Left renal pelvis (tissue), 4 donors: ENCODE data around the gene ENTPD2. TPM values are rescaled to one million over a fixed set of nuclear protein-coding genes. Genes with fewer than 3 reads are reported as not detected.

Experiments used
- DNase-seq, 4 donors: peaks; one replicate each; pipeline ENCODE4 v3.0.0-alpha.2; 2013; ENCODE audit warnings: low read depth in 4 of 4, low spot score in 3 of 4
- polyA plus RNA-seq, 4 donors: library from polyadenylated mRNA; unstranded; fragments of 120-200 nt; gene quantifications; one replicate each; pipeline ENCODE4 v1.2.1, GENCODE V29; 2013; ENCODE audit not compliant: insufficient read length in 4 of 4

The ENTPD2 gene
- polyA plus RNA-seq, 4 donors, result 3.2 to 7.5 (median 5.8) TPM

GRCh38 chr9:137080260-137081122 is 26.6 kb upstream of the ENTPD2 start:
- no peak for DNase-seq

- DNase-seq, result no peak
Observed at GRCh38 chr9:137079401-137079787, 25.5 kb upstream of the ENTPD2 start.

GRCh38 chr9:137078701-137079400 is 25.0 kb upstream of the ENTPD2 start:
- DNase-seq, result no peak

- DNase-seq, result no peak
Observed at GRCh38 chr9:137077758-137078693, 24.2 kb upstream of the ENTPD2 start.

GRCh38 chr9:137077010-137077747 is 23.3 kb upstream of the ENTPD2 start, which contains the start of gene UAP1L1:
Gene UAP1L1, plus strand, starts transcription at chr9:137077517. Its CDS starts 16 bp downstream, at chr9:137077533.
- no peak for DNase-seq

- no peak for DNase-seq
Observed at GRCh38 chr9:137076636-137077009, 22.8 kb upstream of the ENTPD2 start.

- no peak for DNase-seq
Observed at GRCh38 chr9:137075275-137075775, 21.5 kb upstream of the ENTPD2 start.

- DNase-seq, result no peak
Observed at GRCh38 chr9:137074657-137075274, 20.9 kb upstream of the ENTPD2 start.

- DNase-seq, result no peak
Observed at GRCh38 chr9:137073992-137074399, 20.1 kb upstream of the ENTPD2 start.

GRCh38 chr9:137071282-137071681 is 17.4 kb upstream of the ENTPD2 start:
- DNase-seq, result no peak

GRCh38 chr9:137070906-137071275 is 17.0 kb upstream of the ENTPD2 start:
- no peak for DNase-seq

- DNase-seq, result peak in 3 of 4 donors; percentile 72 to 79 (median 74)
Observed at GRCh38 chr9:137070201-137070905, 16.5 kb upstream of the ENTPD2 start, which contains the start of gene SAPCD2. Gene SAPCD2, minus strand, starts transcription at chr9:137070557. Its CDS starts 97 bp downstream, at chr9:137070460.

- DNase-seq, result no peak
Observed at GRCh38 chr9:137069508-137070091, 15.7 kb upstream of the ENTPD2 start.

GRCh38 chr9:137068539-137069507 is 15.0 kb upstream of the ENTPD2 start:
- DNase-seq, result no peak

- DNase-seq, result no peak
Observed at GRCh38 chr9:137067860-137068538, 14.1 kb upstream of the ENTPD2 start.

GRCh38 chr9:137066096-137066861 is 12.4 kb upstream of the ENTPD2 start:
- DNase-seq, result no peak
